GM21367 (cell line): Measurements from ENCODE around the gene STK11.
"Not testable (repeated sequence)": the region's sequence is repeated elsewhere in the genome, so short reads cannot be mapped to it uniquely, and the experiment has no call there.

Experiments
- ATAC-seq: cut with Tn5 transposase; IDR thresholded peaks from one replicate; pipeline ENCODE4 v1.9.1; 2021; ENCODE audit not compliant: unreplicated experiment

The STK11 gene

DNA sequence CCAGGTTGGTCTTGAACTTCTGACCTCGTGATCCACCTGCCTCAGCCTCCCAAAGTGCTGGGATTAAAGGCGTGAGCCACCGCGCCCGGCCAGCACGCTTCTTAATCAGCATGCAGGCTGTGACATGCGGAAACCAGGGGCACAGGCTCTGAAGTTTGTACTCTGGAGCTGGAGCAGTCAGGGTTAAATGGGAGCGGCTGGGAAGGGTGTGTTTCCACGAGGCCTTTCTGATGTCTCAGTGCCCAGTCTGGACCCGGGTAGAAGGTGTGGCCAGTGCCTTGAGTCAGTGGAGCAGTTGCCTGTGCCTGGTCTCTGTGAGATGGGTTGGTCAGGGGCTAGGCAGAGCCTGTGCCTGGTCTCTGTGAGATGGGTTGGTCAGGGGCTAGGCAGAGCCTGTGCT, 3.3 kb downstream of the STK11 start:
- not testable (repeated sequence) for ATAC-seq

- ATAC-seq = no peak
Measured at GRCh38 chr19:1210227-1210538, 4.6 kb downstream of the STK11 start.

DNA sequence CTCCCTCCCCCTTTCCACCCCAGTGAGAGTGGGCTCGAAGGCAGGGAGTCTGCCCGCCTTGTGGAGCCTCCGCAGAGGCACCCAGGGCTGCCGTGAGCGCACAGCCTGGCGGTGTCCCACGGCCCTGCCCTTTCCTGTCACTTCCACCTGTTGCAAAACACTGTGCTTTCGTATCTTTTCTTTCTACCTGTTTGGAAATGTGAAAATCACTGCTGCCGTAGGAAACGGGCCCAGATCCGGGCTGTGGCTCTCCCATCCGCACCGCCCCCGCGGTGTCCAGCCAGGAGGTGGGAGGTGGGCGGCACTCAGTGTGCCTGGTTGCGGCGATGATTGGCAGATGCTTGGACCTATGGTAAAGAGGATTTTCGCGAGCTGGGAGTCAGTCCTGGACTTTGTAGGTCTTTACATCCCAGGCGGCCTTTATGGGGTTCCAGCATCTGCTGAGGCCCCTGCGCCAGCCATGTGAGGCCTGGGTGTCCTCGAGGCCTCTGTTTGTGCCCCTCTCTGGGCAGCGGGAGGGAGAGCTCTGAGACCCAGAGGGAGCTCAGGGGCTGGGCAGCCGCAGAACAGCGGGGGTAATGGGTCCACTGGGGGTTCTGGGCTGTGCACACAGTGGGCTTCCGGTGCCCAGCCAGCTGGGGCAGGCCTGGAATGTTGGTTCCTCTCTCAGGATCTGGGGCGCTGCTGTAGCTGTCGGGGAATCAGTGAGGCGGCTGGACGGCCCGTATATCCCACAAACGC, 6.1 kb downstream of the STK11 start:
- no peak for ATAC-seq

- no peak for ATAC-seq
Measured at GRCh38 chr19:1213391-1214286, 8.1 kb downstream of the STK11 start.

DNA sequence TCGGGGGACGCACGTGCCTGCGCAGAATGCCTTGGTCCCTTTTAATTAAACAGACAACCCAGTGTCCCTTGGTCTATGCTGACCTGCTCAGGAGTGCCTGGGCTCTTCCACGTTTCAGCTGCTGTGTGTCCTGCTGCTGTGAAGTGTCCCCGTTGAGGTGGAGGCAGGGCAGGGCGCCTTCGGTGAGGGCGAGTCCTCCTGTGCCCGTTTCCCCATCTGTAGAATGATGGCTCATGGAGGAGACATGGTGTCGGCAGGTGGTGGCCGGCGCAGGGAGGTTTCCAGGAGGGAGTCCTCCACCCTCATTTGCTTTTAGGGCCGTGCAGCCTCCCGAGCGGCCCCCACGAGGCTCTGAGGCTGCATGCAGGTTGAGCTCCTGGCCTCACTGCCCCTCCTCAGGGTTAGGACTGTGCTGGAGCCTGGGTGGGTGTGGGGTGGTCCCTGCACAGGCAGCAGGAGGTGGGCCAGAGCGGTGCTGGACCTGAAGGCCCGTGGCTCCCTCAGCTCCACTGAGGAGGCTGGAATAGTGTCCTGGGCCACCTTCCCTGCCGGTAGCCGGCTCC, 8.8 kb downstream of the STK11 start:
- ATAC-seq = no peak

- ATAC-seq = no peak
Measured at GRCh38 chr19:1214862-1215731, 9.5 kb downstream of the STK11 start.

DNA sequence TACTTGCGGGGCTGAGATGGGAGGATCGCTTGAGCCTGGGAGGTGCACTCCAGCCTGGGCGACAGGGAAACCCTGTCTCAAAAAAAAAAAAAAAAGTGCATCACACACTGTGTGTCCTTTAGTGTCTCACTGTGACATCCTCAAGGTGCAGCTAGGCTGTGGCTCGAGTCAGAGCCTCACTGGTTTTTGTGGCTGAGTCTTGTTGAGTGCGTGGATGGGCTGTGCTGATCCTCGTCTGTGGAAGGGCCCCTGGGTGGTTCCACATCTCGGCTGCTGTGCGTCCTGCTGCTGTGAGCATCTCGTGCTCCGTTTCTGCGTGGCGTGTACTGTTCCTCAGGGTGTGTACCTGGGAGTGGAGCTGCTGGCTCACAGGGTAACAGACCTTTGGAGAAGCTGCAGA, 11.2 kb downstream of the STK11 start:
- ATAC-seq = no peak

GRCh38 chr19:1217366-1217765, 11.8 kb downstream of the STK11 start:
- no peak for ATAC-seq

DNA sequence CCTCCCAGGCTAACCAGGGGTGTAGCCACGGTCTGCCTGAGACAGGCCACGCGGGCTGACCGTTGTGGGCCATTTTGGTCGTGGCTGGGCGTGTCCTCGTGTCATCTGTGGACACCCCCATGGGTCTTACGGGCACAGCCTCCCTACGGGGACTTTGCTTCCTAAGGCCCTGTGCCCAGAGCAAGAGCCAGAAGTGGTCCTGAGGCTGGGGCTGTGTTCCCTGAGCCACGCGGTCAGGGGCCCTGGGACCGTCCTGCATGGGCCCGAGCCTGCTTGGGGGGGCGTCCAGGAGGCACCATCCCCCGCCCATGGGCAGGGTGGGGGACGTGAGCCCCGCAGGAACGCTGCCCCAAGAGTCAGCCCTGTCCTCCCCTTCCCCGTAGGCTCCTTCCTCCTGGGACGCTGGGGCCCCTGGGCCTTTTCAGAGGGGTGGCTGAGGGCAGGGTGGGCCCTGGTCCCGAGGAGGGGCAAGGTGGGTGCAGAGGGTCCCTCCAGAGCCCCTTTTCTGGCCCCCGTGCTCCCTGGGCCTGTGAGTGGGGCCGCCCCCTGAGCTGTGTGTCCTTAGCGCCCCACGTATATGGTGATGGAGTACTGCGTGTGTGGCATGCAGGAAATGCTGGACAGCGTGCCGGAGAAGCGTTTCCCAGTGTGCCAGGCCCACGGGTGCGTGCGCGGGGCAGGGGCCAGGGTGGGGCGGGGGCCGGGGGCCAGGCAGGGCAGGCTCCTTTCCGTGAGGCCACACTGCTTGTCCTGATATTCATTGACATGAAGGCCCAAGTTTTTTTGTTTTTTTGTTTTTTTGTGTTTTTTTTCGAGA, 13.4 kb downstream of the STK11 start:
- no peak for ATAC-seq

- no peak for ATAC-seq
Measured at GRCh38 chr19:1219786-1220476, 14.4 kb downstream of the STK11 start.

DNA sequence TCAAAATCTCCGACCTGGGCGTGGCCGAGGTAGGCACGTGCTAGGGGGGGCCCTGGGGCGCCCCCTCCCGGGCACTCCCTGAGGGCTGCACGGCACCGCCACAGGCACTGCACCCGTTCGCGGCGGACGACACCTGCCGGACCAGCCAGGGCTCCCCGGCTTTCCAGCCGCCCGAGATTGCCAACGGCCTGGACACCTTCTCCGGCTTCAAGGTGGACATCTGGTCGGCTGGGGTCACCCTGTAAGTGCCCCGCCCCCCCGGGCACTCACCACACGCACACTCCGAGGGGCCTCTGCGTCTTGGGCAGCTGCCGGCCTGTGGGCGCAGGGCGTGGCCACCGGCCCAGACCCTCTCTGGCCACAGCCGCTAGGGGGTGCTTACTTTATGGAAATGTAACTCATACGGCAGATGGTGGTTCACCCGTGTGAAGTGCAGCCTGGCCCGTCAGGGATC, 14.9 kb downstream of the STK11 start:
- ATAC-seq = no peak

GRCh38 chr19:1220976-1221903, 15.7 kb downstream of the STK11 start:
- ATAC-seq = no peak

DNA sequence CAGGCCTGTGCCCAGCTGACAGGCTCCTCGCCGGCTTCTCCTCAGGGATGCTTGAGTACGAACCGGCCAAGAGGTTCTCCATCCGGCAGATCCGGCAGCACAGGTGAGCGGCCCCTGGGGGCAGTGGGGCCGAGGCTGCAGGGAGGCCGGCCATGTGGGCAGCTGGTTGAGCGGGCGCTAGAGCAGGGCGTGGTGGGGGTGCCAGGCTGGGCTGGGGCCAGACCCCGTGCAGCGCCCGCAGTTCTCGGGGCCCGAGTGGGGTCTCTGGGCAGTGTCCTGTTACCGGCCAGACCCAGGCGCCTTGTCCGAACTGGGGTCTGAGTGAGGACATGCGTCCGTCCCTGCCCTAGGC, 16.3 kb downstream of the STK11 start:
- ATAC-seq = no peak

- ATAC-seq = no peak
Measured at GRCh38 chr19:1222394-1222793, 16.8 kb downstream of the STK11 start.

DNA sequence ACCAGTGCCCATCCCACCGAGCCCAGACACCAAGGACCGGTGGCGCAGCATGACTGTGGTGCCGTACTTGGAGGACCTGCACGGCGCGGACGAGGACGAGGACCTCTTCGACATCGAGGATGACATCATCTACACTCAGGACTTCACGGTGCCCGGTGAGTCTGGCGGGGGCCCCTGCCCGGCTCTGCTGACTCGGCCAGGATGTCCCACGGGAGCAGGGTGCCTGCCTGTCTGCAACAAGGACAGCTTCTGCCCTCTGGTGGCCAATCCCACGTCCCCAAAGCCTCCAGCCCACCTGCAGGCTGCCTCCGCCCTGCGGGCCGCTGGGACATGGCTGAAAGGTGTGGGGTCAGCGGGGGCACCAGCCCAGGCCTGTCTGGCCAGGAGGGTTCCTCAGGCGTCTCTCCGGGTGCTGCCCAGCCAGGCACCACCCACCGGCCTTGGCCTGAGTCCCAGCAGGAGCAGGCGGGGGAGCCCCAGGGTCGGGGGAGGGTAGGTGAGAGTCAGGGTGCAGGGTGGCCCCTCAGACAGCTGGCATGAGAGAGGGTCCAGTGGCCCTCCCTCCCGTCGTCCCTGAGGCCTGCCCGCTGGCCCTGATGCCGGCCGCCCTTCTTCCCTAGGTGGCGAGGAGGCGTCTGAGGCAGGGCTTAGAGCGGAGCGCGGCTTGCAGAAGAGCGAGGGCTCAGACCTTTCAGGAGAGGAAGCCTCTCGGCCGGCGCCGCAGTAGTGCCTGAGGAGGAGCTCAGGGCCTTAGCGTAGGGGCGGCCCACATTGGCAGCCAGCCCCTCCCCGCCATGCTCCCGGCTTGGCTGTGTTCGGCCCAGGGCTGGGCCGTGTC, 17.7 kb downstream of the STK11 start:
- no peak for ATAC-seq

GRCh38 chr19:1224047-1224825, 18.7 kb downstream of the STK11 start:
- ATAC-seq = no peak

GRCh38 chr19:1224847-1225246, 19.3 kb downstream of the STK11 start:
- no peak for ATAC-seq
